ENCODE measurements around the gene SH2D3C.
"Not testable (repeated sequence)": the region's sequence is repeated elsewhere in the genome, so short reads cannot be mapped to it uniquely, and the experiment has no call there.

Gene SH2D3C

DNA sequence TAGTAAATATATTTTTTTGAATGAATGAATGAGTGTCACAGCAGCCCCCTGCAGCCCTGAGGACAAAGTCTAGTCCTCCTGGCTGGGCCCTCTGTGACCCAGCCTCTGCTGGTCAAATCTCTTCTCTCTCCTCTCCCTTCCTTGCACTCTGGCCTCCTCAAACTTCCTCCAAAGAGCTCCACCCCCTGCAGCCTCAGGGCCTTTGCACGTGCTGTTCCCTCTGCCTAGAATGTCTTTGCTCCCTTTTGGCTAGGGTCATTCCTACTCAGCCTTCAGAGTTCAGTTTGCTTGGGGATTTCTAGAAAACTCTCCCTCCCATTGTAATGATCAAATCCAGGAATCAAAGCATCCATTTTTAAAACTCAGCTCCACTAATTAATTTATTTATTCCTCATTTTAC, 13.0 kb downstream of the SH2D3C start:
- no peak for DNase-seq

DNA sequence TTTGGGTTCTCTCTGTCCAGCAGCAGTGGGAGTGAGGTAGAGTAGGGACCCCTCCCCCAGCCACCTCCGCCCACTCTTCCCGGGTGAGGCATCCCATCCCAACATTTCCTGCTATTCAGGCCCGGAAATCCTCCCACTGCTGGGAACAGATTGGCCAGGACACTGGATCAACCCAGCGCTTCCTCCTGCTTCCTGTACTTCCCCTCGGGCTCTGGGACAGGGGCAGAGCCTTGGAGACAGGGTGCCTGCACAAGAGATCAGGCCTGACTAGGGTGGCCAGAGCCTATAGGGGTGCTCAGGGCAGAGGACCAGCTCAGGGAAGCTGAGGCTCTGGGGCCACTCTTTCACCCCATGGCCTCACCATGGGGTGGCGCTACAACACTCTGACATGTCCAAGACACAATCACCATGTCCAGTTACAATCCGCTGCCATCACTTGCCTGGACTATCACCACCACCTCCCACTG, 14.5 kb downstream of the SH2D3C start:
- peak; percentile 19 for DNase-seq

GRCh38 chr9:127762111-127762676, 16.3 kb downstream of the SH2D3C start:
- no peak for DNase-seq

DNA sequence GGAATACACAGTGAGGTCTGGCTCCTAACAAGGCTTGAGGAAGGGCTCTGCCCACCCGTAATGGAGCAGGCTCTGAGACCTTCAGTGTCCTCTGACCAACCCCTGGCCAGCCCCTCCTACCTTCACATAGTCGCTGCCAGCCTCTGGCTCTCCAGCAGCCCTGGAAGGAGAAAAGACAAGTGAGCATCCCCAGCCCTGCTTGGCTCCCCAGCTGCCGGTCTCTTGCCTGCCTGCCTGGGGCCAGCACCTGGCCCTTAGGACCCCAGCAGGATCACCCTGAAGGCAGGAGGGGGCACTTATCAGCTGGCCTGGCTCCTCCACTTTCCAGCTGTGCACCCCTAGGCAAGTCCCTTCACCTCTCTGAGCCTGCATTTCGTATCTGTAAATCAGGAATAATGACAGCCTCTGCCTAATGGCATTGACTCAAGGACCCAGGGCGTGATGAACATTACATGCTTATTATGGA, 16.9 kb downstream of the SH2D3C start:
- DNase-seq = no peak

GRCh38 chr9:127761061-127761460, 17.4 kb downstream of the SH2D3C start:
- DNase-seq = no peak

GRCh38 chr9:127758843-127759242, 19.6 kb downstream of the SH2D3C start:
- no peak for DNase-seq

DNA sequence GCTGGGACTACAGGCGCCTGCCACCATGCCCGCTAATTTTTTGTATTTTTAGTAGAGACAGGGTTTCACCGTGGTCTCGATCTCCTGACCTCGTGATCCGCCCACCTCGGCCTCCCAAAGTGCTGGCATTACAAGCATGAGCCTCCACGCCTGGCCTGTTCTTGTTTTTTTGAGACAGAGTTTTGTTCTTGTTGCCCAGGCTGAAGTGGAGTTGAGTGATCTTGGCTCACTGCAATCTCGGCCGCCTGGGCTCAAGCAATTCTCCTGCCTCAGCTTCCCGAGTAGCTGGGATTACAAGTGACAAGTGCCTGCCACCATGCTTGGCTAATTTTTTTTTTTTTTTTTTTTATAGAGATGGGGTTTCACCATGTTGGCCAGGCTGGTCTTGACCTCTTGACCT, 21.7 kb downstream of the SH2D3C start:
- DNase-seq = not testable (repeated sequence)

DNA sequence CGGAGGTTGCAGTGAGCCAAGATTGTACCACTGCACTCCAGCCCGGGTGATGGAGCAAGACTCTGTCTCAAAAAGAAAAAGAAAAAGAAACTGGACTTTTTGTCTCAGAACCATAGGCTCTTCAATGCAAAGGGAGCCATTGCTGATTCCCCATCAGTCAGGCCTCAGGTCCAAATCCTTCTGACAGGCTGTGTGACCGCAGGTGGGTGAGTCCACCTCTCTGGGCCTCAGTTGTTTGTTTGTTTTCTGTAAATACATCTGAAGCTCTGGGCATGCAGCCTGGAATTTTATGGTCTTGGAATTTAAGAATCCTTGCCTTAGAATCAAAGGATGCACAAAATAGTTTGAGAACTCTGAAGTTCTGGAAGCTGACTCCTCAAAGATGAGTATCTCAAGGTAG, 22.2 kb downstream of the SH2D3C start:
- DNase-seq = no peak

DNA sequence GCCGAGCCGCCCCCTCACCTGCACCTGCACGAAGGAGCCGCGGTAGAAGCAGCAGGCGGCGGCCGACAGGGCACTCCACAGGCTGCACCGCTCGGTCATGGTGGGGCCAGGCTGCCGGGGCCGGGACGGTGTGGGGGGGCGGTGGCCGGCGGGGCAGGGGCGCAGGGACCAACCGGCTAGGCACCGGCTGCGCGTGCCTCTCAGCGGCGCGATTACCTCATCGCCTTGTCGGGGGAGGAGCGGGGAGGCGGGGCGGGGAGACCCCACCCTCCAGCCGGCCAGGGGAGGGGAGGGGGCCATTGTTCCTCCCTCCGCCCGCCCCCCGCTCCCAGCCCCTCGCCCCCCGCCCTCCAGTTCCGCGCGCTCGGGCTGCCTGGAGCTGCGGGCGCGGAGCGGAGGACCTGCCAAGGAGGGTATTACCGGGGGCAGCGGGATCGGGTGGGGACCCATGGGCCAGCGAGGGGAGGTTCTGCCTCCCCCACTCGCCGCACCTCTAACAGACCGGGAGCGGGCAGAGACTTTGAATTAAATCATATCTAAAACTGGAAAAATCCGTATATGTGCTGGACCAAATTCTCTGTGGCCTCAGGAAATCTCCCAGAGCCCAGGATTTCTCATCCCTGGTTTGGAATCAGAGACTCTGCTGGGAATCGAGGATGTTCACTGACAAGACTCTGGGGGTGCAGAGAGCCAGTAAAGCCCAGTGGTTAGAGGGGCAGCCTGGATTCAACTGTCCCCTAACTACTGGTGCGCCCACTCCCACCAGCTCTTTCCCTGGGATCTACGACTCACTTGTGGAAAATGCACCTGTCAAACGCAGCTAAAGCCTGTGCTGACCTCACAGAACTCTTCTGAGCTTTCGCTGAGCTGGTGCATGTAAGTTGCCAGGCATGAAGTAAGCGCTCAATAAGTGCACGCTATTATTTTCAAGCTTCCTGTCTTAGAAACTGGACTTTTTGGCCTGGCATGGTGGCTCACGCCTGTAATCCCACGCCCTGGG, 23.1 kb downstream of the SH2D3C start:
- no peak for DNase-seq

- no peak for DNase-seq
Measured at GRCh38 chr9:127754099-127755060, 24.1 kb downstream of the SH2D3C start.

DNA sequence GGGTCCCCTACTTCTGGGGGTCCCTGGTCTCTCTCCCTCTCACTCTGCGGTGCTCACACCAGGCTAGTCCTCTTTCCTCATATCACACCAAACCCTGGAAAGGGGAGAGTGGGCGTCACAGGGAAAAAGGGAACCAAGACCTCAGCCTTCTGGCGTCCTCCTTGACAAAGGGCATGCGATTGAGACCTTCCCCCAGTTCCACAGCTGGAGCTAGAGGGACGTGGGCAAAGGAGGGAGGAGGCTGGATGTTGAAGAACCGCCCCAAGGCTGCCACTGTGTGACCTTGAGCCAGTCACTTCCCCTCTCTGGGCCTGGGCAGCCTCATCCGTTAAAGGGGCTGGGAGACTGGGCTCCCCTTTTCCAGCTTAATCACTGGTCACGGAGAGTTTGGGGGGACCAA, 24.8 kb downstream of the SH2D3C start:
- DNase-seq = no peak

DNA sequence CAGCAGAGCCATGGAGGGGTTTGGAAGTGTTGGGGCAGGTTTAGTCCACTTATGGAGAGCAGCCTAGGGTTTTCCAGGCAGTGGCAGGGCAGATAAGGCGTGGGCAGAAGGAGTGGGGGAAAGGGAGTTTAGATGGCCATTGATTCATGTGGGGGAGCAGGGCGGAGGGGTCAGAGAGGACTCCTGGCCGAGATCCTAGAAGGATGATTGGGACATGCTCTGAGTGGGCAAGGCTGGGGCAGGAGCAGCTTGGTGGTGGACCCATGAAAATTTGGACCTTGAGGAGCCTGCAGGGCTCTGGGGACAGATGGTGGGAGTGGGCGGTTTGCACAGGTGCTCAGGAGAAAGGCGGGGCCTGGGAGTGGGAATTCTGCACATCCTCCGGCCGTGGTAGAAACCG, 25.3 kb downstream of the SH2D3C start:
- DNase-seq = no peak

- no peak for DNase-seq
Measured at GRCh38 chr9:127751269-127752054, 27.0 kb downstream of the SH2D3C start.

GRCh38 chr9:127749090-127749787, 29.2 kb downstream of the SH2D3C start:
- no peak for DNase-seq

DNA sequence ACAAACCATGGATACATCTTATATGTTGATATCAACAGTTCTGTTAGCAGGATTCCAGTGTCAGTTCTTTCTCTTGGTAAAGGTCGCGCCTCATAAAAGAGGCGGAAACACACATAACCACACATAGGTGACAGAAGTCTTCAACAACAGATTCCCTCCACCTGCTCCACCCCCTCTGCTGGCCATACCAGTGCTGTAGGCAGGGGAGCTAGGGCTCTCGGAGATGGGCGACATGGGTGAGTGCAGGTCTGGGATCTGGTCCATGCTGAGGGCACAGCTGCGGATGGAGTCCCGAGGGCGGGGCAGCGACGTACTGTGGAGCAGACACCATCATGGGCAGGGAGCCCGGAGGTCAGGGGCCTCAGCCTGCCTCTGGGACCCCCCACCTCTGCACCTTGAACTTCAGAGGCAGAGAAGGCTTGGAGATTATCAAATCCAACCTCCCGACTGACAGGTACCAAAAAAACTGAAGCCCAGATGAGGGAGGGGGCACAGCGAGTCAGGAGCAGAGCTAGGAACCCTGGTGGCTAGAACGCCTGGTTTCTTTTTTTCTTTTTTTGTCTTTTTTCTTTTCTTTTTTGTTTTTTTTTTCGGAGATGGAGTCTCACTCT, 31.4 kb downstream of the SH2D3C start:
- DNase-seq = peak; percentile 47

- DNase-seq = no peak
Measured at GRCh38 chr9:127744398-127745110, 33.9 kb downstream of the SH2D3C start.

- no peak for DNase-seq
Measured at GRCh38 chr9:127742435-127743088, 35.9 kb downstream of the SH2D3C start.

GRCh38 chr9:127741831-127742434, 36.5 kb downstream of the SH2D3C start:
- DNase-seq = no peak
